Fibroblast of peridontal ligament (primary cell): ENCODE data around the gene TNIP1.

Experiments used
- DNase-seq: peaks from one replicate; pipeline ENCODE4 v3.0.0-alpha.2; 2010; ENCODE audit errors: extremely low read depth

Gene TNIP1

DNA sequence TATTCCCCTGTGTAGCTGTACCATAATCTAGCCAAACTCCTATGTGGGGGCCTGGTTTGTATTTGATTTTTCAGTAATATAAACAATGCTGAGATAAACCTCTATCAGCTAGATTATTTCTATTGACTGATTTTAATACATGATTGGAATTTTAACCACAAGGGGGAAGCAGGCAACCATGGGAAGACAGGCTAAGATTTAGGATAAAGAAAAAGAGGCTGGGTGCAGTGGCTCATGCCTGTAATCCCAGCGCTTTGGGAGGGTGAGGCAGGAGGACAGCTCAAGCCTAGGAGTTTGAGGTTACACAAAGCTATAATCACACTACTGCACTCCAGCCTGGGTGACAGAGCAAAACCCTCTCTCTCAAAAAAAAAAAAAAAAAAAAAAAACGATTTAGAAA lies 78.6 kb downstream of the TNIP1 start:
- peak; percentile 72 for DNase-seq

DNA sequence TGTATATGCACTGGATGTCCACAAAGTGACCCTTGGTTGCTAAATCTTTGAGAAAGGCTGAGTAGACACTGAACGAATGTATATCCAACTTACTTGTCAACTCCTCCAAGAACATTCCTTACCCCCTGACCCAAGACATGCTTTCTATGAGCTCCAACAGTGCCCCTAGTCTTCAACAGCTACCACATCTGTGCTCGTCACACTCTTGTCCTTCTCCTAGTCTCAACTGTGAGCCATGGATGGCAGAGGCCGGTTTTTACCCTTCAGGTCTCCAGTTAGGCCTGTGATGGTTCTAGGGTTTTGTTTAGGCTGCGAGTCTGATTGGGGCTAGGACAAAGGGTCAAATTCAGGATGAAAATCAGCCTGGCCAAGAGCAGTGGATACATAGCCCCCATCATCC lies 79.4 kb downstream of the TNIP1 start:
- no peak for DNase-seq

GRCh38 chr5:150999704-151000442 lies 81.0 kb downstream of the TNIP1 start:
- DNase-seq: peak; percentile 22

DNA sequence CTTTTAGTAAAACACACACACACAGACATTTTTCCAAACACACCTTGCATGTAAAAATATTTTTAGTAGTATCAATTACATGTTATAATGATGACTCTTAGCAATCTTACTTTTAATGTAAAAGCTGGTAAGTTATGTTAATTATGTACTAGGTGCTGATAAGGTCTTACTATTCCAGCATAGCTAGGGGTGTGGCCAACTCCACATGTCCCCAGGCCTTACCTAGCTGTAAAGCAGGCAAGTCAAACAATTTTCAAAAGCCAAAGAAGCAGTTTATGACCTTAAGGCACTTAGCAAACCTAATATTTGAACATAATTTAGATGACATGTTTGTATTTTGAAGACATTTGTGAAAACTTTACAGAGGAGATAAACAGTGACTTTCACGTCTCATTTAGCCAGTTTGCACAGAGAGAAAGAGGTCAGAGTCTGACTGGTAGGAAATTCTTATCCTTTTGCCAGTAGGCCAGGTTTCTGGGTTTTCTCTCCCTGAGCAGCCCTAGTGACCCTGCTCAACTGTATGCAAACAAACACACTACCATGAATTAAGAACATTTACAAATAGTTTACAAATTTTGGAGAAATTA lies 86.9 kb downstream of the TNIP1 start:
- DNase-seq: no peak

- DNase-seq: no peak
Measured at GRCh38 chr5:150993422-150993821, 87.4 kb downstream of the TNIP1 start.

GRCh38 chr5:150992705-150993104 lies 88.1 kb downstream of the TNIP1 start:
- DNase-seq: no peak

- DNase-seq: no peak
Measured at GRCh38 chr5:150989695-150990094, 91.1 kb downstream of the TNIP1 start.

GRCh38 chr5:150987746-150988145 lies 93.1 kb downstream of the TNIP1 start:
- no peak for DNase-seq
